Upper lobe of left lung (tissue), 6 donors: ENCODE results near the gene TMEM109. TPM values are rescaled to one million over a fixed set of nuclear protein-coding genes. Genes with fewer than 3 reads are reported as not detected.

ENCODE experiments used
- ATAC-seq, 2 donors: fragments of 200-7000 bp; cut with Tn5 transposase; one replicate each; pipeline ENCODE4 v1.9.1; 2022; ENCODE audit warnings: mild to moderate bottlenecking in 2 of 2, moderate library complexity in 2 of 2; ENCODE audit not compliant: low FRiP score in 2 of 2
- DNase-seq, 2 donors: peaks; one replicate each; pipeline ENCODE4 v3.0.0-alpha.2; 2019 to 2020
- H3K27ac ChIP-seq, 4 donors: fragments of 200-600 bp; sonication (generic); one replicate each; pipeline ENCODE4 v1.5.1; 2016 to 2019
- H3K27me3 ChIP-seq, 4 donors: fragments of 200-600 bp; sonication (generic); one replicate each; pipeline ENCODE4 v1.5.1; 2017 to 2019
- H3K36me3 ChIP-seq, 4 donors: fragments of 200-600 bp; sonication (generic); one replicate each; pipeline ENCODE4 v1.5.1; 2016 to 2019
- H3K4me1 ChIP-seq, 4 donors: fragments of 200-600 bp; sonication (generic); one replicate each; pipeline ENCODE4 v1.5.1; 2018 to 2019
- H3K4me3 ChIP-seq, 4 donors: fragments of 200-600 bp; sonication (generic); one replicate each; pipeline ENCODE4 v1.5.1; 2017 to 2019; ENCODE audit warnings: mild to moderate bottlenecking in 2 of 4, moderate library complexity in 1 of 4
- H3K9me3 ChIP-seq, 4 donors: fragments of 200-600 bp; sonication (generic); one replicate each; pipeline ENCODE4 v1.5.1; 2018 to 2019
- EP300 ChIP-seq, 4 donors: sonication (generic); formaldehyde crosslinking; IDR thresholded peaks; one replicate each; pipeline ENCODE4 v1.5.1; 2017; ENCODE audit warnings: antibody characterized with exemption in 4 of 4, control low read depth in 2 of 4
- POLR2A ChIP-seq, 4 donors: fragments of 450-650 bp; IDR thresholded peaks; one replicate each; pipeline ENCODE4 v1.5.1; 2016 to 2017; ENCODE audit warnings: antibody characterized with exemption in 4 of 4, mild to moderate bottlenecking in 2 of 4
- POLR2AphosphoS5 ChIP-seq, 2 donors: sonication (generic); formaldehyde crosslinking; IDR thresholded peaks; one replicate each; pipeline ENCODE4 v1.5.1; 2017; ENCODE audit warnings: antibody characterized with exemption in 2 of 2
- WGBS, 2 donors: methylation state at CpG; one replicate each; pipeline ENCODE4 v1.1.5; 2017 to 2018; 5-methylcytosine and 5-hydroxymethylcytosine counted together
- total RNA-seq, 6 donors: library from RNA; depleted of rRNA in 4 of 6; stranded (reverse); fragments of >200 nt in 4 of 6; gene quantifications; one replicate each; pipeline versions ENCODE4 v1.1.0 to v1.2.1, GENCODE V29; 2016 to 2021
- TF ChIP-seq, protein P1 (sequence below), 6 experiments: fragments of 450-650 bp in 4 of 6; fragments of 200-600 bp in 2 of 6; sonication (generic) in 2 of 6; IDR thresholded peaks; one replicate each; pipeline ENCODE4 v1.5.1; 2016 to 2019; ENCODE audit warnings: antibody characterized with exemption in 6 of 6
- donor health status: DM: no; HTN: no; CAD: no; lungs with moderate emphysema.
- donor health status: DM: no; HTN: yes; CAD: no; lungs with severe emphysema.

Gene TMEM109
- total RNA-seq, 6 donors from 2014 or later = 27.2 to 153 (median 129) TPM

DNA sequence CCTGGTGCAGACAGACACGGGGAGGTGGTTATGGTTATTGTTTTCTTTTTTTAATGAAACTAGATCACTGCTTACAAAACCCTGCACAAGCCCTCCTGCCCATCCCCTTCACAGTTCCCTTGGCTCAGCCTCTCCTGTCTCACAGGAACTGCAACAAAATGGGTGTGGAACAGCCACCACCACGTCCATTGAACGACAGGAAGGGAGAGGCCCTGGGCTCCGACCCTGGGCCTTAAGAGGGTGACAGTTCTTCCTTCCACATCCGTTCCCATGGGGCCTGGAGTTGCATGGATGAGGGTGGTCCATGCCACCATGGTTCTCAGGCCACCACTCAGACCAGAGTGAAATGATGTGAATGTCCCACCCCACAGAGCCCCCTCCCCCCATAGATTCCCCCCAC lies 23.3 kb upstream of the TMEM109 start:
- peak overlapping the region in 2 of 4 donors; percentile 23 to 61 for H3K27ac ChIP-seq
- TF ChIP-seq POLR2AphosphoS5 (IDR thresholded peaks at IDR 0.05) = no peak
- TF ChIP-seq POLR2A (IDR thresholded peaks at IDR 0.05) = no peak
- no peak for TF ChIP-seq EP300 (IDR thresholded peaks at IDR 0.05)
- TF ChIP-seq, protein P1, sequence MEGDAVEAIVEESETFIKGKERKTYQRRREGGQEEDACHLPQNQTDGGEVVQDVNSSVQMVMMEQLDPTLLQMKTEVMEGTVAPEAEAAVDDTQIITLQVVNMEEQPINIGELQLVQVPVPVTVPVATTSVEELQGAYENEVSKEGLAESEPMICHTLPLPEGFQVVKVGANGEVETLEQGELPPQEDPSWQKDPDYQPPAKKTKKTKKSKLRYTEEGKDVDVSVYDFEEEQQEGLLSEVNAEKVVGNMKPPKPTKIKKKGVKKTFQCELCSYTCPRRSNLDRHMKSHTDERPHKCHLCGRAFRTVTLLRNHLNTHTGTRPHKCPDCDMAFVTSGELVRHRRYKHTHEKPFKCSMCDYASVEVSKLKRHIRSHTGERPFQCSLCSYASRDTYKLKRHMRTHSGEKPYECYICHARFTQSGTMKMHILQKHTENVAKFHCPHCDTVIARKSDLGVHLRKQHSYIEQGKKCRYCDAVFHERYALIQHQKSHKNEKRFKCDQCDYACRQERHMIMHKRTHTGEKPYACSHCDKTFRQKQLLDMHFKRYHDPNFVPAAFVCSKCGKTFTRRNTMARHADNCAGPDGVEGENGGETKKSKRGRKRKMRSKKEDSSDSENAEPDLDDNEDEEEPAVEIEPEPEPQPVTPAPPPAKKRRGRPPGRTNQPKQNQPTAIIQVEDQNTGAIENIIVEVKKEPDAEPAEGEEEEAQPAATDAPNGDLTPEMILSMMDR (IDR thresholded peaks at IDR 0.05) = no peak
- H3K4me3 ChIP-seq = no peak overlapping the region
- peaks cover 0 to 11% (median 3%) of the 10 kb centered on the region in 4 donors for H3K4me1 ChIP-seq
- H3K36me3 ChIP-seq = peaks cover 7 to 59% (median 22%) of the 10 kb centered on the region in 4 donors
- ATAC-seq (no peak), DNase-seq (no peak)
- 43 to 49% methylated on average over 5 of the region's 5 CpGs for WGBS, 2 donors
- H3K27me3 ChIP-seq = no peaks in the 10 kb centered on the region
- no peaks in the 10 kb centered on the region for H3K9me3 ChIP-seq

DNA sequence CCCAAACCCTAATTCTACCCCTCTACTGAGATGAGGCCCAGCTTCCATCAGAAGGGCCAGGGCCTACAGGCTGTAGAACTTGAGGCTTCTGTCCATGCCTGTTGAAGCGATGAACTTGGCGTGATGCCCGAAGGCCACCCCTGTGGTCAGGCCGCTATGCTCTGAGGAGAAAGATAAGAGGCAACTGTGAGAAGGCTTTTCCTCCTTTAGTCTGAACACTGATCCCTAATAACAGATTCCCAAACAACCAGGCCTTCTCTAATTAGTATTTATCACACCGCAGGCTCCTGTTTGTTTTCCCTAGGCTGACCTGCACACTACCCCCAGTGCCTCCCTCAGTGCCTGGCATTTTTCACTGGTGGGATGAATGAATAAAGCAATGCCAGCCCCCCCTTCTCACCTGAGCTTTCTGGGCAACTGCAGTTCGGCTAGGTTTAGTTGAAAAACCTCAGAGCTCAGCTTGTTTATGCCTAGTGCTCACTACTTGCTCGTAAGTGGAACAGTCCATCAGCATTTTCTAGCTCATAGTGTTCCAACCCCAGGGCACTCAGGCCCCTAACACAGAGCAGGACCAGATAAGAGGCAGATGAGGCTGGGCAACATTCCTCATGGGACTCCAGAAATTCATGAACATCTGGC lies 22.7 kb upstream of the TMEM109 start:
- ATAC-seq = no peak
- Histone ChIP-seq H3K27me3 (no peaks in the 10 kb centered on the region), H3K9me3 (no peaks in the 10 kb centered on the region), H3K27ac (peak overlapping the region in 2 of 4 donors; percentile 23 to 57), H3K36me3 (peaks cover 12 to 65% (median 28%) of the 10 kb centered on the region in 4 donors), H3K4me1 (peaks cover 0 to 11% (median 3%) of the 10 kb centered on the region in 4 donors), H3K4me3 (no peak overlapping the region)
- 78 to 82% methylated on average over 7 of the region's 7 CpGs for WGBS, 2 donors
- no peak for DNase-seq
- TF ChIP-seq POLR2A (IDR thresholded peaks at IDR 0.05) (no peak), POLR2AphosphoS5 (IDR thresholded peaks at IDR 0.05) (no peak), EP300 (IDR thresholded peaks at IDR 0.05) (no peak)
- TF ChIP-seq, protein P1 (IDR thresholded peaks at IDR 0.05) = no peak

DNA sequence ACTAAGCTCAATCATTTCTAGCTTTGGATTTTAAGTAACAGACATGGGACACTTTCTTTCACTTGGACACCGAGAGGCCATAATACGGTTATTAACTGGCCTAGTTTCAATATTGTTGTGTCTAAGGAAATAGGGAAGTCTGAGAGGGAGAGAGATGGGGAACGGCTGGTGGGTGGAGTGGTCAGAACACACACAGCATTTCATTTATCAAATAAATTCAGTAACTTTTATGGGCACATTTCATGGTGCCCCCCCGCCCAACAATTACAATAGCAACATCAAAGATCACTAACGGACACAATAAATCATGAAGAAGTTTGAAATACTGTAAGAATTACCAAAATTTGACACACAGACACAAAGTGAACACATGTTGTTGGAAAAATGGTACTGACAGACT lies 18.3 kb upstream of the TMEM109 start:
- ATAC-seq = peak in 1 of 2 donors; percentile 42
- Histone ChIP-seq H3K9me3 (no peaks in the 10 kb centered on the region), H3K27ac (no peak overlapping the region), H3K4me3 (no peak overlapping the region), H3K36me3 (peaks cover 44 to 95% (median 65%) of the 10 kb centered on the region in 4 donors), H3K27me3 (no peaks in the 10 kb centered on the region), H3K4me1 (peaks cover 0 to 2% (median 0%) of the 10 kb centered on the region in 4 donors)
- no peak for DNase-seq
- TF ChIP-seq POLR2AphosphoS5 (IDR thresholded peaks at IDR 0.05) (no peak), EP300 (IDR thresholded peaks at IDR 0.05) (no peak), POLR2A (IDR thresholded peaks at IDR 0.05) (no peak)
- TF ChIP-seq, protein P1 (IDR thresholded peaks at IDR 0.05) = no peak
- WGBS, 2 donors = 69 to 84% methylated on average over 5 of the region's 5 CpGs

DNA sequence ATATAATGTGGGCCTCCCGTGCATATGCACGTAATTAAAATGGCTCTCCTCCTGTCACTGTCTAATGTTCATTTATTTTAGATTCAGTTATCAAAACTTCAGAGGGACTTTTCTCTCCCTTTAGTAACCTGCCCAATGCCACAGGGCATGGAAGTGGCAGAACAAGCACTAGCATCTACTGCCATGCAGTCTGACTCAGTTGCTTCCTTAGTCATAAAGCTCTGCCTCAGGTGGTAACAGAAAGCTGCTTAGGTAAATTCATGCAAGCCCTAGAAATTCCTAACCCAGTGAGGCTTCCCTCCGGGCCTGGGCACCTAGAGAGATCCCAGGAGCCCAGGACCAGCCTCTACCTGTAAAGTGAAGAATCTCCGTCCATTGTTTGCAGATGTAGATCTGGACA lies 16.5 kb upstream of the TMEM109 start:
- DNase-seq (no peak), ATAC-seq (no peak)
- TF ChIP-seq EP300 (IDR thresholded peaks at IDR 0.05) = no peak
- 95 to 96% methylated on average over 4 of the region's 4 CpGs for WGBS, 2 donors
- Histone ChIP-seq H3K4me1 (no peaks in the 10 kb centered on the region), H3K27me3 (no peaks in the 10 kb centered on the region), H3K4me3 (no peak overlapping the region), H3K27ac (no peak overlapping the region), H3K36me3 (peaks cover 61 to 99% (median 82%) of the 10 kb centered on the region in 4 donors), H3K9me3 (no peaks in the 10 kb centered on the region)

DNA sequence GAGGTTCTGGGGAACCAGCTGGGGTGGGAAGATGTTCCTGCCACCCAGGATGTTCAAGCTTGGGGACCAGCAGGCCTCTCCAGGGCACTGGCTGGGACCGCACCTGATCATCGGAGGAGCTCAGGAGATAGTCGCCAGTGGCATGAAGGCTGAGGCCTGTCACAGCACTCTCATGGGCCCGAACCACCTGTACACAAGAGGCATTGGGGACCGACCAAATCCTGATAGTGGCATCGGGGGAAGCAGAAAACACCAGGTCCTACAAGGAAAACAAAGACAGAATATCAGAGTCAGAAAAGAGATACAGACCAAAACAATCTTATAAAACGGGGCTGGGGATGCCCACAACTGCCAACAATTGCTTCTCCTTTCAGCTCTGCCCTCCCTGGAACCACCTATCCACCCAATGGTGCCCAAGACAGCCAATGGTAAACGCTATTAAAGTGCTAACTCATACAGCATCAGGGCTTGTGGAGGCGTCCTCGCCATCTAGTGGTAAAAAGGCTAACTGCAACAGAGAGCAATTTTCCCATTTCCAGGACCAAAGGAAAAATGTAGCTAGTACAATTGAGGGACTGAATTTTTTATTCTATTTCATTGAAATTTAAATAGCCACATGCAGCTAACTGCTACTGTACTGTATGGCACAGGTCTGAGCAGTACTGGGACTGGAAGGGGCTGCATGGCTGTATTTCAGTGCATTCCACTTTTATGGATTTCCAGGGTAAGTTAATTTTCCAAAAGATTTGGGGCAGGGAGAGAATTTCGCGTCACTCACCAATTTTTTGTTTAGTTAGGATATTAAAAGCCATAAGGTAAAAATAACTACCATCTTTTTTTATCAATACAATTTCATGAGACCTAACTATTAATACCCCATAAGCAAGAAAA lies 14.7 kb upstream of the TMEM109 start:
- DNase-seq = peak in 1 of 2 donors; percentile 55
- TF ChIP-seq EP300 (IDR thresholded peaks at IDR 0.05) = no peak
- TF ChIP-seq, protein P1 (IDR thresholded peaks at IDR 0.05) = peak; percentile 81 to 96 (median 88)
- peak; percentile 72 to 84 for ATAC-seq
- H3K27me3 ChIP-seq = no peaks in the 10 kb centered on the region
- no peaks in the 10 kb centered on the region for H3K9me3 ChIP-seq
- H3K4me3 ChIP-seq = no peak overlapping the region
- H3K4me1 ChIP-seq = peaks cover 0 to 2% (median under 1%) of the 10 kb centered on the region in 4 donors
- H3K27ac ChIP-seq = no peak overlapping the region
- H3K36me3 ChIP-seq = peaks cover 61 to 93% (median 83%) of the 10 kb centered on the region in 4 donors
- 62 to 65% methylated on average over 12 of the region's 12 CpGs for WGBS, 2 donors
